ENCODE results near the gene CCL24.
A peak's percentile ranks its signal among the peaks of the same experiment; 100 is the strongest.
"Not testable (repeated sequence)": the region's sequence is repeated elsewhere in the genome, so short reads cannot be mapped to it uniquely, and the experiment has no call there.

CCL24 gene, protein sequence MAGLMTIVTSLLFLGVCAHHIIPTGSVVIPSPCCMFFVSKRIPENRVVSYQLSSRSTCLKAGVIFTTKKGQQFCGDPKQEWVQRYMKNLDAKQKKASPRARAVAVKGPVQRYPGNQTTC

DNA sequence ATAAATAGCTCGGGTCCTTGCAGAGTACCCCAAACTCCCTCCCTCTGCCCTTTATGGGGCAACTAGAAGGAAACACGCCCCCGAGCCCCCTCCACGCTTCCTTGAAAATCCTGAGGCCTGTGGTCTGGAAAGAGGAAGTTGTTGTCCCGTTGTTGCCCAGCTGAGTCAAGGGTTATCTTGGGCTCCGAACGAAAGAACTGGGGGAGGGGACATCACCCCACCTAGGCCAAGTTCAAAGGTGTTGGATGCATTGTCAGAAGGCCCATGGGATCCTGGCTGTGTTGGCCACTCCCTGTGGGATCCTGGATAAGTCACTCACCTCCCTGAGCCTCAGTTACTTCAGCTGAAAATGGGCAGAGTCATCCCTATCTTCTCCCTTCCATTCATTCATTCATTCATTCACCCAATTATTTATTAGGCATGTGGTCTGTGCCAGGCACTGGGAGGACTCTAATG is at the start of gene CCL24:
TSS of gene CCL24 (minus strand) at position 26 of the 456 bp plus-strand sequence. CDS start 91 bp downstream, outside the sequence.
- FAIRE-seq, result no peak
- no peak for DNase-seq (ENCODE audit: low spot score)

- FAIRE-seq, result no peak
These were observed 48.0 kb upstream of the CCL24 start for GRCh38 chr7:75861636-75862035.

GRCh38 chr7:75858410-75858809 is 44.8 kb upstream of the CCL24 start:
- DNase-seq (ENCODE audit: low spot score) (no peak), FAIRE-seq (no peak)

More at GRCh38 chr7:75861636-75862035, 48.0 kb upstream of the CCL24 start:
- DNase-seq (ENCODE audit: low spot score), result no peak

- no peak for DNase-seq (ENCODE audit: low spot score)
These were observed 42.9 kb upstream of the CCL24 start for GRCh38 chr7:75856536-75856935.

GRCh38 chr7:75854813-75855345 is 41.3 kb upstream of the CCL24 start:
- FAIRE-seq; DNase-seq (ENCODE audit: low spot score): not testable (repeated sequence)

More at GRCh38 chr7:75856536-75856935, 42.9 kb upstream of the CCL24 start:
- no peak for FAIRE-seq

- DNase-seq (ENCODE audit: low spot score) (no peak), FAIRE-seq (no peak)
These were observed 40.6 kb upstream of the CCL24 start for GRCh38 chr7:75854233-75854632.

GRCh38 chr7:75850235-75850634 is 36.6 kb upstream of the CCL24 start:
- DNase-seq (ENCODE audit: low spot score) (no peak), FAIRE-seq (no peak)

GRCh38 chr7:75849573-75849972 is 36.0 kb upstream of the CCL24 start:
- FAIRE-seq, result no peak

DNA sequence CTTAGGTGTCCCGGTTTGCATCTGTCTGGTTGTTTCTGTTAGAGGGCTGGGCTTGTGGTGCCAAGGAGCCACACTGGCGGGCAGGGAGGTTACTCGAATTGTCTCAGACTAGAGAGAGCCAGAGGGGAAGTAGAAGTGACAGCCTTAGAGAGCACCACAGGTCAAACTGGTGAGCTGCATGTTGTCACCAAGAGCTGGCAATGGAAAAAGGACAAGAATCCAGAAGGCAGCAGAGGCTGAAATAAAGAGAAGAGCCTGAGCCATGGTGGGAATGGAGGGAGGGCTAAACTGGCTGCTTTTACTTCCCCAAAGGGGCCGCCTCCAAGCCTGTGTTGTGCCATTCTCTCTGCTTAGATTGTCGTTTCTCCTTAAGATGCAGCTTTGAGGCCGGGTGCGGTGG is 34.1 kb upstream of the CCL24 start:
- DNase-seq (ENCODE audit: low spot score), result no peak
- FAIRE-seq, result no peak

More at GRCh38 chr7:75849573-75849972, 36.0 kb upstream of the CCL24 start:
- no peak for DNase-seq (ENCODE audit: low spot score)

DNA sequence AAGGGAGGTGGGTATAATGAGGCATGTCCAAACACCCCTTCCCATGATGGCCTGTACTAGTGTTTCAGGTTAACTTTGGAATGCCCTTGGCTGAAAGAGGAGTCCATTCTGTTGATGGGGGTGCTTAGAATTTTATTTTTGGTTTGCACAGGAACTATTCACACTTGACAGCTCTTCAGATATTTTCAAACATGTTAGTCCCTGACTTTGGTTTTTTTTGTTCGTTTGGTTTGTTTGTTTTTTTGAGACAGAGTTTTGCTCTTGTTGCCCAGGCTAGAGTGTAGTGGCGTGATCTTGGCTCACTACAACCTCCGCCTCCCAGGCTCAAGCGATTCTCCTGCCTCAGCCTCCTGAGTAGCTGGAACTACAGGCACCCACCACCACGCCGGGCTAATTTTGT is 31.5 kb upstream of the CCL24 start:
- not testable (repeated sequence) for FAIRE-seq; DNase-seq (ENCODE audit: low spot score)

GRCh38 chr7:75844158-75844557 is 30.6 kb upstream of the CCL24 start:
- no peak for FAIRE-seq
- DNase-seq (ENCODE audit: low spot score), result no peak

GRCh38 chr7:75843613-75844116 is 30.1 kb upstream of the CCL24 start:
- FAIRE-seq, result no peak

GRCh38 chr7:75842836-75843446 is 29.3 kb upstream of the CCL24 start:
- no peak for DNase-seq (ENCODE audit: low spot score)
- FAIRE-seq, result no peak

More at GRCh38 chr7:75843613-75844116, 30.1 kb upstream of the CCL24 start:
- no peak for DNase-seq (ENCODE audit: low spot score)

GRCh38 chr7:75840029-75840428 is 26.4 kb upstream of the CCL24 start:
- DNase-seq (ENCODE audit: low spot score), result no peak
- FAIRE-seq, result no peak

GRCh38 chr7:75838281-75838930 is 24.8 kb upstream of the CCL24 start:
- not testable (repeated sequence) for FAIRE-seq

DNA sequence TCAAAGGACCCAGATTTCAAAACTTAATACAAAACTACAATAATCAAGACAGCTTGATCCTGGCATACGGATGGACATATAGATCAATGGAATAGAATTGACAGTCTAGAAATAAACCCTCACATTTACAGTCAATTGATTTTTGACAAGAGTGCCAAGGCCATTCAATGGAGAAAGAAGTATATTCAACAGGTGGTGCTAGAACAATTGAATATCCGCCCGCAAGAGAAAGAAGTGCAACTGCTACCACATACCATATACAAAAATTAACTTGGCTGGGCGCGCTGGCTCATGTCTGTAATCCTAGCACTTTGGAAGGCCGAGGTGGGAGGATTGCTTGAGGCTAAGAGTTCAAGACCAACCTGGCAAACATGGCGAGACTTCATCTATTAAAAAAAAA is 23.2 kb upstream of the CCL24 start:
- FAIRE-seq (no peak), DNase-seq (ENCODE audit: low spot score) (no peak)

More at GRCh38 chr7:75838281-75838930, 24.8 kb upstream of the CCL24 start:
- not testable (repeated sequence) for DNase-seq (ENCODE audit: low spot score)

DNA sequence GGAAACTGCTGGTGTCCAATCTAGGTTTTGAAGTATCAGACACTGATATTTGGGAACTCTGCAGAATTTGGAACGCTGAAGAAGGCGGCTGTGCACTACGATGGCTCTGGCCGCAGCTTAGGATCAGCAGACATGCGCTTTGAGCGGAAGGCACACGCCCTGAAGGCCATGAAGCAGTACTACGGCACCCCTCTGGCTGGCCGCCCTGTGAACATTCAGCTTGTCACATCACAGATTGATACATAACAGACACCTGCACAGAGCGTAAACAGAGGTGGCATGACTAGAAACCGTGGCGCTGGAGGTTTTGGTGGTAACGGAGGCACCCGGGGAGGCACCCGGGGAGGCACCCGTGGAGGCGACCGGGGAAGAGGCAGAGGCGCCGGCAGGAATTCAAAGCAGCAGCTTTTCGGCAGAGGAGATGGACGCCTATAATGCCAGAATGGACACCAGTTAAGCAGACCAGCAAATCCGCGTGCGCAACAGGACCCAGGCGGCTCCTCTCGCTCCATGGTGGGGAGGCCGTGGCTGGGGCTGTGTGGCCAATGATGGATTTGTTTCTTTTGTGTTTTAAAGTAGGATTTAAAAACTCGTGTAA is 22.2 kb upstream of the CCL24 start:
- DNase-seq (ENCODE audit: low spot score), result no peak
- no peak for FAIRE-seq

GRCh38 chr7:75833662-75834061 is 20.1 kb upstream of the CCL24 start:
- FAIRE-seq, result not testable (repeated sequence)
- peak; percentile 41 for DNase-seq (ENCODE audit: low spot score)

DNA sequence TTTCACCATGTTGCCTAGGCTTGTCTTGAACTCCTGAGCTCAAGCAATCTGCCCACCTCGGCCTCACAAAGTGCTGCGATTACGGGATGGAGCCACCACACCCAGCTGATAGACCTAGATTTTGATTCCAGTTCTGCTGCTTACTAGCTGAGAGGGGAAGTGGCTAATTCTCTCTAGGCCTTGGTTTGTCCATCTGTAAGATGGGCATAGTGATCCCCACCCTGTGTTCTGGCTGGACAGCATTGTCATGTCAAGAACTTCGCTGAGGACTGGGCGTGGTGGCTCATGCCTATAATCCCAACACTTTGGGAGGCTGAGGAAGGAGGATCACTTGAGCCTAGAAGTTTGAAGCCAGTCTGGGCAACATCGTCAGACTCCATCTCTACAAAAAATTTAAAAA is 17.4 kb upstream of the CCL24 start:
- no peak for FAIRE-seq
- DNase-seq (ENCODE audit: low spot score), result no peak

DNA sequence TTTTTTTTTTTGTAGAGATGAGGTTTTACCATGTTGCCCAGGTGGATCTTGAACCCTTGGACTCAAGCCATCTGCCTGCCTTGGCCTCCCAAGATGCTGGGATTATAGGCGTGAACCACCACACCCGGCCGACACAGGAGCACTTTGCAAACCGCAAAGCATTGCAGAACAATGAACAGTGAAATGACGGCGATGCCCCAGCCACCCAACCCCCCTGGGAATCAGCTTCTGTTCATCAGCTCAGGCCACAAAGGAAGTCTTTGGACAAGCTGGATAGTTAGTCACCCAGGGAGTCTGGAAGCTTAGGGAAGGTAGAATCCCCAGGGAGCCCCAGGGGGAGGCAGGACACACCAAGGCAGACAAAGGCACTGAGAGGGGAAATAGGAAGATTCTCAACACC is 16.1 kb upstream of the CCL24 start:
- peak; percentile 90 for FAIRE-seq
- peak; percentile 84 for DNase-seq (ENCODE audit: low spot score)

DNA sequence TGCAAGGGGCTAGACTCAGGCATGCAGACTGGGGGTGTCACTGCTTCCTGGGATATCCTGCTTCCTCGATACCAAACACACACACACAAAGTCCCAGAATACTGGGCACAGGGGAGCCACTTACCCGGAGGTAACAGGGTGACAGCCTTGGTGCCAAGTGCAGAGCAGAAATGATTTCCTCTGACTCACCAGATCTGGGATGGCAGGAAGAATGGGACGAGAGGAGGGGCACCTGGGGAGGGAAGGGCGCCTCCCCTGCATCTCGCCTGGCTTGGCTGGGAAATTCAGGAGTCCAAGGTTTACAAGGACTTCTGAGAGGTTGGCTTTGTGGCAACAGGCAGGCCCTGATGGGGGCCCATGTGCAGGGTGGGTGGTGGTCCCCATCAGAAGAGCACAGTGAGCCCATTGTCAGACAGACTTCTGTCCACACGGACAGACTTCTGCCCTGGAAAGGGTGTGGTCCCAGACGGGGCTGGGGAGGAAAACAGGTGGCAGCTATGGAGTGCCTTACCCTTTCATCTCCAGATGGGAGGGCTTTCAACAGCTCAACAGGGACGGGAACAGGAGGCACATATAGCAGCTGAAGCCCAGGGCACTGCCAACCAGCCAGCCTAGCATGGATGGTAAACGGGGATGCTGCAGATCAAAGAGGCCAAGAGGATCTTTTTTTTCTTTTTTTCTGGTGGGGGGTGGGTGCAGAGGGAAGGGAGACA is 9.7 kb upstream of the CCL24 start:
- FAIRE-seq, result no peak
- peak; percentile 16 for DNase-seq (ENCODE audit: low spot score)
